A204.1 (cell line): Measurements from ENCODE around the gene IER5L.
"Not testable (repeated sequence)": the region's sequence is repeated elsewhere in the genome, so short reads cannot be mapped to it uniquely, and the experiment has no call there.

ENCODE experiments used
- FAIRE-seq: peaks from 2 replicates; lab custom pipeline; 2012; peaks lifted over from hg19 to GRCh38; lab: Jason Lieb, UNC

Gene IER5L

GRCh38 chr9:129202613-129203555 is 24.8 kb upstream of the IER5L start:
- FAIRE-seq = no peak

DNA sequence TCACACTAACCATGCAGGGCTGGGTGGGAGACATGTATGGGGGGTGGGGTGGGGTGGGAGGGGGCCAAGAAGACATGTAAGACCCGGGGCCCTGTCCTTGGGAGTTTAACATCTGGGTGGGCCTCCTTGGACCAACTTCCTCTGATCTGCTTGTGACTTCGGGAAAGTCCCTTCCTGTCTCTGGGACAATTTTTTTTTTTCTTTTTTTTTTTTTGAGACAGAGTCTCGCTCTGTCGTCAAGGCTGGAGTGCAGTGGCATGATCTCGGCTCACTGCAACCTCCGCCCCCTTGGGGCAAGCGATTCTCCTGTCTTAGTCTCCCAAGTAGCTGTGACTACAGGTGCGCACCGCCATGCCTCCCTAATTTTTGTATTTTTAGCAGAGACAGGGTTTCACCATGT is 23.8 kb upstream of the IER5L start:
- FAIRE-seq = no peak

DNA sequence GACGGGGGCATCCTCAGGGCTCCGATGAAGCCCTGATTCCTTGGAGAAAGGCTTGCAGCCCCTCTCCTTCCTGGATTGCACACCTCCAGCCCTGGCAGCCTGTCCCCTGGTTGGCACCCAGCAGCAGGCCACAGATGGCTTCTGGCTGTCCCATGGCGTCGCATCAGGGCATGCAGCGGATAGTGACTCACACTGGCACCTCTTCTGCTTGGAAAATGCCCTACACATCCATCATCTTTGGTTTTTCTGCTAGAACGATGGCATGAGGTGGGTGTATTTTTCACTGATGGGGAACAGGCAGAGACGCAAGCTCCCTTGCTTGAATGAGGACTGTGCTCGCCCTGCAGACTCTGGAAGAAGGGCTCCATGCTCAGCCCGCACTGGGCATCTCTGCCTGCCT is 23.2 kb upstream of the IER5L start:
- no peak for FAIRE-seq

- no peak for FAIRE-seq
These were observed 22.2 kb upstream of the IER5L start for GRCh38 chr9:129200255-129200654.

DNA sequence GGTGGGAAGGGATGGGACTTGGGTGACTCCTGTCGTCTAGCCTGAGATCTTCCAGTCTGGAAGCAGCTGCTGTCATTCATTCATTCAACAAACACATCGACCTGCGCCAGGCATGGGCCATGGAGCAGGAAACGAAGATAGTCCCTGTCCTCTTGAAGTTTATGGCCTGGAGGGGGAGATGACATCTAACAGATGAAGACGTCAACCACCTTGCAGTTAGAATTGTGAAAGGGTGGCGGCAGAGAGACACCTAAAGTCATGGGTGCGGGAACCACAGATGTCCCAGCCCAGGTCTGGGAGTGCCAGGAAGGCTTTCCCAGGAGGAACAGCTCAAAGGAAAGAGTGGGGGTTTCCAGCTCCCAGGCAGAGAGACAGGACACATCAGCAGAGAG is 21.0 kb upstream of the IER5L start:
- no peak for FAIRE-seq

GRCh38 chr9:129198319-129199043 is 20.4 kb upstream of the IER5L start:
- FAIRE-seq = no peak

DNA sequence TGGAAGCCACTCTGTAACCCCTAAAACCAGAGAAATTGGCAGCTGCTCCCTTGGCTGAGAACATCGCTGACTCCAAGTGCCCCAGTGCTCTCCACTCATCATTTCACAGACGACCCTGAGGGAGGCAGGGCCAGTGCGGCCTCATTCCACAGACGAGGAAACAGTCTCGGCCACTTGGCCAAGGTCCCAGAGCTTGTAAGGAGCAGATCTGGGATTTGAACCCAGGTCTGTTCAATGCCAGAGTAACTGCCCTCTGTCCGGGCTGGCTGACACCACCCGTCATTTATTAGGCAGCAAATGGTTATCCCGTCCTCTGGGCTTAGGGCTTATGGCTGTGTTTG is 19.9 kb upstream of the IER5L start:
- FAIRE-seq = no peak

DNA sequence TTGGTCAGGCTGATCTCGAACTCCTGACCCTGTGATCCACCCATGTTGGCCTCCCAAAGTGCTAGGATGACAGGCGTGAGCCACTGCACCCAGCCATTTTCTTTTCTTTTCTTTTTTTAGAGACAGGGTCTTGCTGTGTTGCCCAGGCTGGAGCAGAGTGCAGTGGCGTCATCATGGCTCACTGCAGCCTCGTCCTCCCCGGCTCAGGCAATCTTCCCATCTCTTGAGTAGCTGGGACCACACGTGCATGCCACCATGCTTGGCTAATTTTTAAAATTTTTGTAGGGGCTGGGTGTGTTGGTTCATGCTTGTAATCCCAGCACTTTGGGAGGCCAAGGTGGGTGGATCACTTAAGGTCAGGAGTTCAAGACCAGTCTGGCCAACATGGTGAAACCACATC is 19.0 kb upstream of the IER5L start:
- not testable (repeated sequence) for FAIRE-seq

GRCh38 chr9:129195606-129196005 is 17.5 kb upstream of the IER5L start:
- no peak for FAIRE-seq

DNA sequence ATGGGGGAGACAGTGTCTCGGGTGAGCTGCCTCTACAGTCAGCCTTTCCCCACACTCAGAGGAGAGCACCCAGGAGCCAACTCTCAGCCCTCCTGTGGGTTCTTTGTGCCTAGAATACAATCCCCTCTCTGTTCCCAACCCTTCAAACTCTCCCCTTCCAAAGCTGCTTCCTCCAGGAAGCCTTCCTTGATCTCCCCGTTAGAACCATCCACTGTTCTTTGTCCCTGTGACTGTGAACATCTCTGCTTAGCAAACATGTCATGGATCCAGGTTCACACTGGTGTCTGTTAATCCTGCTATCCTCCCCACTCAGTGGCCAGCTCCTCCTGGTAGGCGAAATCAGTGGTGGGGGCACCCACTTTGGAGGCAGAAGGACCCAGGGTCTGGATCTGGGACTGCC is 16.2 kb upstream of the IER5L start:
- FAIRE-seq = no peak

- FAIRE-seq = no peak
These were observed 15.6 kb upstream of the IER5L start for GRCh38 chr9:129193655-129194054.

DNA sequence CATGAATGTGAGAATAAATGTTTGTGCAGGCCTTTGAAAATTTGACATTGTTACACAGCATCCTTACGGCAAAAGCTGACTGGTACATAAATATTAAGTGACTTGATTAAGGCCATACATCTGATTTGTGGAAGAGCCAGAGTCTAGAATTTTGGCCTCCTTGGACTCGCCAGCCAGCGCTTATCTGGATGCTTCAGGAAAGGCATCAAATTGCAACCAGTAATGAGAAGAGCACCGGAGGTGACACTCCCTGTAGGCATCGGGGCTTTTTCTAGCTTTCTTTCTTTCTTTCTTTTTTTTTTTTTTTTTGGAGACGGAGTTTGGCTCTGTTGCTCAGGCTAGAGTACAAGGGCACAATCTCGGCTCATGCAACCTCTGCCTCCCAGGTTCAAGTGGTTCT is 13.2 kb upstream of the IER5L start:
- FAIRE-seq = no peak

- not testable (repeated sequence) for FAIRE-seq
These were observed 11.9 kb upstream of the IER5L start for GRCh38 chr9:129189971-129190370.

DNA sequence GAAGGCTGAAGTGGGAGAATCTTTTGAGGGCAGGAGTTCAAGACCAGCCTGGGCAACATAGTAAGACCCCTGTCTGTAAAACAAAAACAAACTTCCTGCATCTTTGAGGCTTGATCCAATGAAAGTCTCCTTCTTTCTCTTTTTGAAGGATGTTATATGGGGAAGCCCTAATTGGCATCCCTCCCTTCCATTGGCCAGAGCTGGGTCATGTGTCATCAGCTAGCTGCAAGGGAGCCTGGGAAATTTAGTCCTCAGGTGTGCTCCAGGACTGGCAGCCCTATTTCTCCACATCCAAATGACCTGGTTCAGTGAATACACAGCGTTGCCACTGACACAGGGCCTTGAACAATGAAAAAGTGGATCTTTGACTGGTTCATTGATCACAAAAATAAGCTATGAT is 9.0 kb upstream of the IER5L start:
- no peak for FAIRE-seq

- FAIRE-seq = no peak
These were observed 7.9 kb upstream of the IER5L start for GRCh38 chr9:129185991-129186390.

DNA sequence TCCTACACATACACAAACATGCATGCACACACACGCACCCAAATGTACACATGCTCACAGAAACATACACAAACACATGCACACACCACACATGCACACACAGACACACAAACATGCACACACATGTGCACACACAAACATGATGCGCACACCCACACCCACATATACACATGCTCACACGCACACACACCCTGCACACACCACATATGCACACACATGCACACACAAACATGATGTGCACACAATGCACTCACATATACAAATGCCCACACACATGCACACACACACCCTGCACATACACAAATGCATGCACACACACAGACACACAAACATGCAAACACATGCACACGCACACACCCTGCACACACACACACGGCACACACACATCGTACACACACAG is 7.3 kb upstream of the IER5L start:
- no peak for FAIRE-seq

DNA sequence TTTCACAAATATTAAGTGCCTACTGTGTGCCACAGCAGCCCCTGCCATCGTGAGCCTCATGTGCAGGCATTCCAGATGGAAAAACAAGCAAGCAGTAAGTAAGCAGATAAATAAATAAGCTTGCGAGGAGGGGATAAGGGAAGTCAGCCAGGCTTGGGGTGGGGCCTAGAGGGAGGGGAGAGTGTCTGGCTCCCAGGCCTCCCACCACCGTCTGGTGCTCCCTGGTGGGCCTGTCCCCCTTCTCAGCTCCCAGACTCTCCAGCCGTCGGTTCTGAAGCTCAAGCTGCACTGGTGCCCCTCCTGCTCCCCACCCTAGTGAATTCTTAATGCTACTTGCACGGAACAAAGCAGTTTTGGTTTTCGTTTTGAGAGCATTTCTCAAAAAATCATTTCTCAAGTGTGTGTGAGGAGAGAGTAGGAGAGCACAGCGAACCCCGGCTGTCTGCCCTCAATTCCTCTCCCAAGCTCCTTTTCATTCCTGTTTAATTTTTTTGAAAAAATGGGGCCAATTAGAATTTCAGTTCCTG is 6.6 kb upstream of the IER5L start:
- FAIRE-seq = no peak

- FAIRE-seq = no peak
These were observed 6.1 kb upstream of the IER5L start for GRCh38 chr9:129184219-129184524.

DNA sequence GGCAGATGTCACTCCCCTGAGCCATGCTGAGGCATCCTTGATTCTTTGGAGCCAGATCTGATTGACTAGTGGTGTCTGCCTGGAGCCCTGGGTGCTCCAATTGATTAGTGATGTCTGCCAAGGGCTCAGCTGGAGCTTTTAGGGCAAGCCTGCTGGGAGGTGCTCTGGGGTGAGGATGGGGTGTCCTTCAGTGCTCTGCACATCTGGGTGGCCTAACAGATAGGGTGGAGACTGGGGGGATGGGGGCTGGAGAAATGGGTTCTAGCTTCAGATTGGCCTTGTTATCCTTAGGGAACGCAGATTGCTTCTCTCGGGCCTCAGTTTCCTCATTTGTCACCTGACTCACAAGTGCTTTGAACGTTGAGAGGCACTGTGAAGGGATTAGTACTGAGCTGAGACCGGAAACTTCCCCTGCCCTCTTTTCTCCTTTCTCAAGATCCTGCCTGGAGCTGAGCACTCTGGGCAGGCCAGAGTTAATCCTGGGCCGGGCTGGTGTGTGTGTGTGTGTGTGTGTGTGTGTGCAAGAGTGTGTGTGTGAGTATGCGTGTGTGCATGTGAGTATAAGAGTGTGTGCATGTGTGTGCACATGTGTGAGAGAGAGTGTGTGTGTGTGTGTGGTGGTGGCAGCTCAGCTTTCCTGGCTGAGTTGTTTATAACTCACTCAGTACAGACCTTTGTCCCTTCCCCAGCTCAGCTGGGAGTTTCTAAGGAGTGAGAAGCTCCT is 5.6 kb upstream of the IER5L start:
- FAIRE-seq = no peak

DNA sequence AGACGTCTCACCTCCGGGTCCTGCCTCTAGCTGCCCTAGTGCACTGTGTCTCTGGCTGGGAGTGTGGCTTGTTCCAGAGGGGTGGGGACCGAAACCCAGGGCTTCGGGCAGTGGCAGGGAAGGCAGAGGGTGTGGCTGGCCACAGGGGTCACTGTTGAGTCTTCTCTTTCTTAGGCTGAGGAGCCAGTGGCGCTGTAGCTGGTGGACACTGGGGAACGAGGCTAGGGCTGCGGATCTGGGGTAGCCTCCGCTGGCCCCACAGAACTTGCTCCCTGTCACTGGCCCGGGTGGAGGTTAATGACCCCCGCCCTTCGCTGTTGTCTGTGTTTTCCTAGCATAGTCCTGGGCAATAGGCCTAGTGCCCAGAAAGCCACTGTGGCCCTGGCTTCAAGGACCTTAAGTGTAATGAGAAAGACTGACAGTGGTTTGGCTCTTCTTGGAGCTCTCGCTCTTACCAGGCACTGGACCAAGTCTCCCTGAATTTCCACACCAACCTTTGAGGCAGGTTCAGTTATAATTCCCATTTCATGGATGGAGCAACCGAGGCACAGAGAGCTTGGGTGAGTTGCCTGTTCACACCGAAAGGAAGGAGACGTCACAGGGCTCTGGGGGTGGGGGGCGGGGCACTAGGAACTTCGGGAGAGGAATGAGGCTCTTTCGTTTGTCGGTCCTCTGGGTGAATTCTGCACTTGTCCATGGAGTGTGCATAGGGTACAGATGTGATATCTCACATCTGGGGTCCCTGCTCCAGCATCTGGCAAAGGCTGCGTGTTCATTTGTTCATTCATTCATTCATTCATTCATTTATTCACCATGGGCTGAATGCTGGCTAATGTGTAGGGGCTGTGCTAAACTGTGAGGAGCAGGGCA is 4.8 kb upstream of the IER5L start:
- no peak for FAIRE-seq

DNA sequence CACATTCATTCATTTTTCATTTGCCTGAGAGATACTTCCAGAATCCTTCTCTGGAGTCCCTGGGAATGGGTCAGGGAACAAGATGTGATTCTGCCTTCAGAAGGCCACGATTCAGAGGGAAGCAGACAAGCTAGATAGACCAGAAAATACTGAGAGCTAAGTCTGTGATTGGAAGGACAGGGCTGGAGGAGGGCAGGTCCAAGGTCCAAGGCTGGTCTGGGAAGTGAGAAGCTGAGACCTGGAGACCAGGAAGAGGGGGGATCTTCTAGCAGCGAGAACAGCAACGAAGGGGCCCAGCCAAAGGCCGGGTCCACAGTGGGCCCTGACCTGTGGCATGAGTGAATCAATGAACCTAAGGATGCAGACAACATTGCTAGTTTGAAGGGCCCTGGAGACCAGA is 4.1 kb upstream of the IER5L start:
- FAIRE-seq = no peak

DNA sequence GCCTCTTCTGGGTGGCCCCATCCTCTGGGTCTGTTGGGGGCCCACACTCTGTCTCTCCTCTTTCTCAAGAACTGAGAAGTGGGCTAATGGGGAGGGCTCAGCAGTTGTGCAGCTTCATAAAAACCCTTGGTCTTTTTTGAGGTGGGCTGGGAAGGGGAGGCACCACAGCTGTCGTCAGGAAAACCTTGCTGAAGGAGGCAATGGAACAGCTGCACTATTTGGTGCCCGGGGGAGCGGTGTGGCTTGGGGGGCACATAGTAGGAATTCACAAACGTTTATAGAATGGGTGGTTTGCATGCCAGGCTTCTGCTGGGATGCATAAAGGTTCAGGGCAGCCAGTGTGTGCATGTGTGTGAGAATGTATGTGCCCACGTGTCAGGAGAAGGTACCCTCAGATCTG is 3.2 kb upstream of the IER5L start:
- no peak for FAIRE-seq
